H7 (cell line): ENCODE data around the gene LARP6. TPM values are rescaled to one million over a fixed set of nuclear protein-coding genes. Genes with fewer than 3 reads are reported as not detected.
A peak's percentile ranks its signal among the peaks of the same experiment; 100 is the strongest.
"Not testable (repeated sequence)": the region's sequence is repeated elsewhere in the genome, so short reads cannot be mapped to it uniquely, and the experiment has no call there.

Experiments
- DNase-seq: peaks from one replicate; pipeline ENCODE4 v3.0.0; 2012
- H3K27me3 ChIP-seq: 2 replicates; pipeline ENCODE4 v1.6.0; 2011; ENCODE audit warnings: mild to moderate bottlenecking, low read length; ENCODE audit not compliant: control insufficient read depth, insufficient read depth
- H3K36me3 ChIP-seq: replicated peaks from 2 replicates; pipeline ENCODE4 v1.5.1; 2011; ENCODE audit warnings: low read length; ENCODE audit not compliant: control insufficient read depth, insufficient read depth
- H3K4me3 ChIP-seq: 2 replicates; pipeline ENCODE4 v1.5.1; 2011; ENCODE audit warnings: low read depth, mild to moderate bottlenecking, control low read depth, low read length, moderate library complexity; ENCODE audit not compliant: insufficient read depth
- total RNA-seq: library from RNA; depleted of rRNA; stranded (reverse); fragments of >200 nt; shearing (Covaris generic); gene quantifications from 2 replicates; pipeline ENCODE4 v1.2.3, GENCODE V29; 2014; rRNA removed

Gene LARP6
- 22.9 and 25.1 TPM in 2 replicates for total RNA-seq

GRCh38 chr15:70853973-70854665, at the start of gene LARP6:
Gene LARP6 (minus strand): TSS chr15:70854157. CDS start chr15:70854088, 69 bp downstream.
- H3K36me3 ChIP-seq = peaks cover 3% of the 10 kb centered on the region; the same call in 1 of the 2 replicates
- DNase-seq = peak; percentile 94
- H3K27me3 ChIP-seq = peaks cover 2% of the 10 kb centered on the region; the same call in 1 of the 2 replicates
- H3K4me3 ChIP-seq = peak within 1 kb of the TSS; percentile 76

GRCh38 chr15:70902107-70902506, 48.1 kb upstream of the LARP6 start:
- DNase-seq = no peak
- no peaks in the 10 kb centered on the region for H3K36me3 ChIP-seq
- H3K27me3 ChIP-seq = no peaks in the 10 kb centered on the region
- H3K4me3 ChIP-seq = no peak overlapping the region

GRCh38 chr15:70892912-70893560, 39.1 kb upstream of the LARP6 start:
- Histone ChIP-seq H3K27me3 (no peaks in the 10 kb centered on the region), H3K36me3 (no peaks in the 10 kb centered on the region), H3K4me3 (peak overlapping the region; percentile 92)
- DNase-seq = no peak

- no peaks in the 10 kb centered on the region for H3K36me3 ChIP-seq
- DNase-seq = peak; percentile 78
- H3K27me3 ChIP-seq = no peaks in the 10 kb centered on the region
- peak within 1 kb of the TSS; percentile 92 for H3K4me3 ChIP-seq
These were observed 38.3 kb upstream of the LARP6 start, which contains the start of the genes LRRC49 and THAP10 for GRCh38 chr15:70892002-70892911. Gene LRRC49 (plus strand): TSS chr15:70892826. CDS start chr15:70892895, 69 bp downstream. Gene THAP10 (minus strand): TSS chr15:70892433. CDS start chr15:70892272, 161 bp downstream.

GRCh38 chr15:70882361-70882760, 28.4 kb upstream of the LARP6 start:
- H3K27me3 ChIP-seq = no peaks in the 10 kb centered on the region
- DNase-seq = no peak
- no peak overlapping the region for H3K4me3 ChIP-seq
- no peaks in the 10 kb centered on the region for H3K36me3 ChIP-seq

- Histone ChIP-seq H3K36me3 (no peaks in the 10 kb centered on the region), H3K27me3 (no peaks in the 10 kb centered on the region), H3K4me3 (no peak overlapping the region)
- DNase-seq = no peak
These were observed 26.8 kb upstream of the LARP6 start for GRCh38 chr15:70880781-70881180.

- H3K36me3 ChIP-seq = no peaks in the 10 kb centered on the region
- no peak for DNase-seq
- H3K27me3 ChIP-seq = no peaks in the 10 kb centered on the region
- no peak overlapping the region for H3K4me3 ChIP-seq
These were observed 25.4 kb upstream of the LARP6 start for GRCh38 chr15:70879401-70879800.

GRCh38 chr15:70876683-70877082, 22.7 kb upstream of the LARP6 start:
- no peaks in the 10 kb centered on the region for H3K27me3 ChIP-seq
- H3K36me3 ChIP-seq = no peaks in the 10 kb centered on the region
- no peak for DNase-seq
- no peak overlapping the region for H3K4me3 ChIP-seq

- Histone ChIP-seq H3K27me3 (no peaks in the 10 kb centered on the region), H3K36me3 (no peaks in the 10 kb centered on the region), H3K4me3 (no peak overlapping the region)
- no peak for DNase-seq
These were observed 22.1 kb upstream of the LARP6 start for GRCh38 chr15:70876011-70876410.

- no peaks in the 10 kb centered on the region for H3K36me3 ChIP-seq
- H3K27me3 ChIP-seq = no peaks in the 10 kb centered on the region
- DNase-seq = no peak
- H3K4me3 ChIP-seq = no peak overlapping the region
These were observed 21.2 kb upstream of the LARP6 start for GRCh38 chr15:70875001-70875782.

- no peak overlapping the region for H3K4me3 ChIP-seq
- H3K27me3 ChIP-seq = no peaks in the 10 kb centered on the region
- H3K36me3 ChIP-seq = no peaks in the 10 kb centered on the region
- DNase-seq = no peak
These were observed 19.5 kb upstream of the LARP6 start for GRCh38 chr15:70873232-70874054.

GRCh38 chr15:70871490-70871889, 17.5 kb upstream of the LARP6 start:
- not testable (repeated sequence) for H3K4me3 ChIP-seq, DNase-seq

GRCh38 chr15:70870051-70870450, 16.1 kb upstream of the LARP6 start:
- Histone ChIP-seq H3K4me3 (no peak overlapping the region), H3K27me3 (no peaks in the 10 kb centered on the region), H3K36me3 (no peaks in the 10 kb centered on the region)
- DNase-seq = no peak

More at GRCh38 chr15:70871490-70871889, 17.5 kb upstream of the LARP6 start:
- H3K36me3 ChIP-seq, H3K27me3 ChIP-seq: not testable (repeated sequence)
